ENCODE data around the gene MRPL28. TPM values are rescaled to one million over a fixed set of nuclear protein-coding genes. Genes with fewer than 3 reads are reported as not detected.
A peak's percentile ranks its signal among the peaks of the same experiment; 100 is the strongest.

The MRPL28 gene
- total and polyA plus RNA-seq, 2 donors from 2014 or later: 59.1 to 201 TPM

- Histone ChIP-seq H3K4me1 (ENCODE audit: control insufficient read depth in 2 of 3, insufficient read depth in 2 of 3, low read depth in 1 of 3, low read length in 3 of 3) (peaks cover 0 to 8% (median 5%) of the 10 kb centered on the region in 3 donors), H3K4me3 (ENCODE audit: low read length in 3 of 3) (no peak overlapping the region), H3K36me3 (ENCODE audit: control insufficient read depth in 2 of 3, insufficient read depth in 3 of 3, low read length in 3 of 3) (no peaks in the 10 kb centered on the region), H3K27me3 (ENCODE audit: control insufficient read depth, insufficient read depth, low read length) (no peaks in the 10 kb centered on the region), H3K9ac (ENCODE audit: low read length in 3 of 3) (no peak overlapping the region), H3K27ac (ENCODE audit: low read depth in 2 of 2, low read length in 2 of 2) (no peak overlapping the region), H3K9me3 (ENCODE audit: control insufficient read depth in 2 of 3, insufficient read depth in 1 of 3, low read length in 3 of 3) (no peaks in the 10 kb centered on the region)
- TF ChIP-seq CTCF (IDR thresholded peaks at IDR 0.05; ENCODE audit: borderline replicate concordance, extremely low read depth, insufficient read depth): no peak
- intact Hi-C loops (cut with DNase I): no loop called here
- FAIRE-seq: no peak
- DNase-seq: peak in 4 of 5 donors; percentile 56 to 71 (median 64)
These were observed 45.6 kb downstream of the MRPL28 start for GRCh38 chr16:324451-325334.

GRCh38 chr16:324201-324450 lies 46.2 kb downstream of the MRPL28 start:
- no peaks in the 10 kb centered on the region for H3K27me3 ChIP-seq (ENCODE audit: control insufficient read depth, insufficient read depth, low read length)
- no peaks in the 10 kb centered on the region for H3K9me3 ChIP-seq (ENCODE audit: control insufficient read depth in 2 of 3, insufficient read depth in 1 of 3, low read length in 3 of 3)
- H3K4me1 ChIP-seq (ENCODE audit: control insufficient read depth in 2 of 3, insufficient read depth in 2 of 3, low read depth in 1 of 3, low read length in 3 of 3): peaks cover 0 to 8% (median 5%) of the 10 kb centered on the region in 3 donors
- no peak overlapping the region for H3K9ac ChIP-seq (ENCODE audit: low read length in 3 of 3)
- H3K36me3 ChIP-seq (ENCODE audit: control insufficient read depth in 2 of 3, insufficient read depth in 3 of 3, low read length in 3 of 3): peaks cover 0 to 1% (median 0%) of the 10 kb centered on the region in 3 donors
- FAIRE-seq: no peak
- intact Hi-C loops (cut with DNase I): no loop called here
- no peak overlapping the region for H3K27ac ChIP-seq (ENCODE audit: low read depth in 2 of 2, low read length in 2 of 2)
- no peak overlapping the region for H3K4me3 ChIP-seq (ENCODE audit: low read length in 3 of 3)
- TF ChIP-seq CTCF (IDR thresholded peaks at IDR 0.05; ENCODE audit: borderline replicate concordance, extremely low read depth, insufficient read depth): no peak
- DNase-seq: no peak

GRCh38 chr16:322476-323143 lies 47.7 kb downstream of the MRPL28 start:
- H3K27ac ChIP-seq (ENCODE audit: low read depth in 2 of 2, low read length in 2 of 2): no peak overlapping the region
- FAIRE-seq: no peak
- no peak overlapping the region for H3K4me3 ChIP-seq (ENCODE audit: low read length in 3 of 3)
- H3K9ac ChIP-seq (ENCODE audit: low read length in 3 of 3): no peak overlapping the region
- TF ChIP-seq CTCF (IDR thresholded peaks at IDR 0.05; ENCODE audit: borderline replicate concordance, extremely low read depth, insufficient read depth): no peak
- peaks cover 0 to 2% (median 0%) of the 10 kb centered on the region in 3 donors for H3K36me3 ChIP-seq (ENCODE audit: control insufficient read depth in 2 of 3, insufficient read depth in 3 of 3, low read length in 3 of 3)
- H3K27me3 ChIP-seq (ENCODE audit: control insufficient read depth, insufficient read depth, low read length): no peaks in the 10 kb centered on the region
- H3K4me1 ChIP-seq (ENCODE audit: control insufficient read depth in 2 of 3, insufficient read depth in 2 of 3, low read depth in 1 of 3, low read length in 3 of 3): peaks cover 0 to 5% (median 3%) of the 10 kb centered on the region in 3 donors
- DNase-seq: no peak
- intact Hi-C loops (cut with DNase I): no loop called here
- no peaks in the 10 kb centered on the region for H3K9me3 ChIP-seq (ENCODE audit: control insufficient read depth in 2 of 3, insufficient read depth in 1 of 3, low read length in 3 of 3)
